Effector CD8-positive, alpha-beta T cell (primary cell): Measurements from ENCODE around the gene GALNS.
A peak's percentile ranks its signal among the peaks of the same experiment; 100 is the strongest.

ENCODE experiments used
- DNase-seq: peaks from one replicate; lab custom pipeline; 2025; lab: John Stamatoyannopoulos, UW

GALNS gene

DNA sequence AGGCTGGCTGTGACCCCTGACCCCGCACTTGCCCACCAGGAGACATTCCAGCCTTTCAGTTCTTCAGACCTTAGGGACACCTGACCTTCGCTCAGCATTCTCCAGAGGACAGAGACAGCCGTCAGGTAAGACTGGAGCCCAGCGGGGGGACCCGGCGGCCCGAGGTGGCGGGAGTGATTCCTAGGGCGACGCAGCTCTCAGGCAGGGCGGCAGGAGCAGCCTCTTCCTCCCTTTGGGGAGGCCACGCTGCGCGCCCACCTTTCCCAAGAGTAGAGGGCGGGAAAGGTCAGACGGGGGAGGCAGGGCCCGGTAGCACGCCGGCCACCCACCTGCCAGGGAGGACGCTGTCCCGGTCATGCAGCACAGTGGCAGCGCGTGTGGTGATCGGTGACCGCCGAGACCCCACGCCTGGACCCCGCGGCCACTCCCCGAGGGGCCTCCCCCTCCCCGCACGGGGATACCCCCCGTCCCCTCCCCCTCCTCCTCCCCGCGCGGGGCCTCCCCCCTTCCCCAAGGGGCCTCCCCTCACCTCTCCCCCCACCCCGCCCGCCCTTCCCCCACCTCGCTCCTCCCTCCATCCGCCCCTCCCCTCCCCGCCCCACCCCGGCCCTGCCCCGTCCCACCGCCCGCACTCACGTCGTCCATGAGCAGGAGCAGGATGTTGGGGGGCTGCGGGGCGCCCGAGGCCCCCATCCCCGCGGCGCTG is 472 bp downstream of the GALNS start:
- peak; percentile 29 for DNase-seq

DNA sequence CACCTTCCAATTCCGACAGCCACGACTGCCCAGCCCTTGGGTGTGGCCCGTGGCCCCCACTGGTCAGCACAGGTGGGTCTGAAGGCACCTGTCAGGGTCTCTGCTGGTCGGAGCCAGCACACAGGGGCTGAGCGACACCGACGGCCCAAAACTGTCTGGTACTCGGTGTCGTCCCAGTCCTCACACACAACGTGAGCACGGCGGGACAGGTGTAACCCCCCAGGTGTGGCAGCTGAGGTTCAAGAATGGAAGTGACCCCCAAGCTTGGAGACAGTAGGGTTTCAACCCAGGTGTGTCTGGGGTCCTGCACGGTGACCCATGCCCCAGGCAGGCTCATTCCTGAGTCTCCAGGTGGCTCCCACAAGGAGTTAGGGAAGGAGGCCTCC is 1.0 kb downstream of the GALNS start:
- DNase-seq, result peak; percentile 4

DNA sequence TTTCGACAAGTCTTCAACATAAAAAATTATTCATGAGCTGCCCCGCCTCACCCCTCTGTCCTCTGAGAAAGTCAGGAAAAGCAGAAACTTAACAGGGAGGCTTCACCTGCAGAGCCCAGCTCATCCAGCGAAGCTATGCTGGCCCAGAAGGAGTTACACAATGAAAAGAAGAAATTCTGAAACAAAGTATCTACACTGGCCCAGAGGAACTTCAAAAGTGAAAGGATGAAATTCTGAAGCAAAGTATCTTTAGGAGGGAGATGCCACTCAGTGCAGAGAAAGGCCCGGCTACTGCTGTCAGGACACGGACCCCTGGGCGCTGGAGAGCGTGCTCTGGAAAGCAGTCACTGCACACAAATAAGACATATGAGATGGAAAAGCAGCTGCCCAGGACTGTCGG is 1.6 kb downstream of the GALNS start:
- DNase-seq, result no peak

DNA sequence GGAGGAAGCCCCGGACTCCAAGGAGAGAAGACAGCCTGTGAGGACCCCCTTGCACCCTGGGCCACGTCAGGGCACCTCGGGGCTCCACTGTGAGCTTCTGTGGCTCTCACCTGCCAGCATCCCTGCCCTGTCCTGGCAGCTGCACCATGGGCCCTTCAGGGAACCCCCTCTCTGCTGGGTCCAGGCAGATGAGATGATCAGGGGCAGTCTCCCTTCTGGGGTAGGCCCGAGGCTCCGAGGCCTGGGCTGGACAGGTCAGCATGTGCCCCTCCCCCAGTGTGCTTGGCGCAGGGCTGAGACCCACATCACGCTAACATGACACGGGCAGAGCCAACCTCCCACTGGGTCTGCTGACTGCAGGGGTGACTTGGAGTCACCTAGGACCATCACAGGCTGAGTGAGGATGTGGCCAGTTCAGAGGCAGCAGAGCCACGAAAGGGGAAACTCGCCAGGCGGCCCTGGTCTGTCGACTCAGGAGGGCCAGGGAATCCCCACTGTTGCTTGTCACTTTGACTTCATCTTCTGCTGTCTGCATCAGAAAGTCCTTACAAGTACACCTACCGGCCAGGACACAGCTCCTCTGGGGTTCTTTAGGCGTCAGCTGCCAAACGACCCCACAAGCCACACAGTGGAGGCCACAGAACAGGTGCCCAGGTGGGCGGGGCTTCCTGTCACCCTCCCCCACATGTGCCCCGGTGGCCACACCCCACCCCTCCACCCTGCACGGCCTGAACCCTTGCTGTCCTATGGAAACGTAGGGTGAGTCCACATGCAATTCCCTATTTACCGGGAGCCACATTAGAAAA is 2.2 kb downstream of the GALNS start:
- DNase-seq, result peak; percentile 29

DNA sequence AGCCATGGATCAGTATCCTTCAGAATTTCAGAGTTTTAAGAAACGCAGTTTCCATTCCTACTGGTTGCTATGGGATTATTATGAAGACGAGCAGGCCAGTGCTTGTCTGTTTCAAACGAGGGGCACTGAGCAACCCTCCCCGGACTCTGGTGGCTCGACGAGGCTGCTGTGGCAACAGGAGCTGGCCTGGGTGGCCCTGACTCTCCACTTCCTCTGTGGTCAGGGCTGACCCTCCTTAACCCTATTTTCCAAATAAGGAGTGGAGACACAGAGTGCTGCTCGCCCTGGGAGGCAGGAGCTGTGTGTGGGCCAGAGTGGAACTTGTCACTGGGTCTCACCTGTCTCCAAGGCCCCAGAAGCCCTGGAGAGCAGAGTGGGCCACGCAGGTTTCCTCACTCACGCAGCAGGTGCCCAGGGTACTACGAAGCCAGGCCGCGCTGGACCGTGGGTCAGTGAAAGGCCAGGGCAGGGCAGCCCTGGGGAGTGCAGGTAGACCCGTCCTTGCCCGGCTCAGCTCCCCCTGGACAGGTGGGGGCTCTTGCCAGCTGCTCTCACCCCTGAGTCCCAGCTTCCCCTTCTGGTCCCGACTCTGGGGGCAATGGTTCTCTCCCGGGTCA is 3.3 kb downstream of the GALNS start:
- DNase-seq, result no peak

DNA sequence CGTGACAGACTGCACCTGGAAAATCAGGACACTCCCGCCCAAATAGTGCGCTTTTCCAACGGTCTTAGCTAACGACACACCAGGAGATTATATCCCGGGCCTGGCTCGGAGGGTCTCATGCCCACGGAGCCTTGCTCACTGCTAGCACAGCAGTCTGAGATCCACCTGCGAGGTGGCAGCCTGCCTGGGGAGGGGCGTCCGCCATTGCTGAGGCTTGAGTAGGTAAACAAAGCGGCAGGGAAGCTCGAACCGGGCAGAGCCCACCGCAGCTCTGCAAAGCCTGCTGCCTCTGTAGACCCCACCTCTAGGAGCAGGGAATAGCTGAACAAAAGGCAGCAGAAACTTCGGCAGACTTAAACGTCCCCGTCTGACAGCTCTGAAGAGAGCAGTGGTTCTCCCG is 5.1 kb downstream of the GALNS start:
- no peak for DNase-seq

DNA sequence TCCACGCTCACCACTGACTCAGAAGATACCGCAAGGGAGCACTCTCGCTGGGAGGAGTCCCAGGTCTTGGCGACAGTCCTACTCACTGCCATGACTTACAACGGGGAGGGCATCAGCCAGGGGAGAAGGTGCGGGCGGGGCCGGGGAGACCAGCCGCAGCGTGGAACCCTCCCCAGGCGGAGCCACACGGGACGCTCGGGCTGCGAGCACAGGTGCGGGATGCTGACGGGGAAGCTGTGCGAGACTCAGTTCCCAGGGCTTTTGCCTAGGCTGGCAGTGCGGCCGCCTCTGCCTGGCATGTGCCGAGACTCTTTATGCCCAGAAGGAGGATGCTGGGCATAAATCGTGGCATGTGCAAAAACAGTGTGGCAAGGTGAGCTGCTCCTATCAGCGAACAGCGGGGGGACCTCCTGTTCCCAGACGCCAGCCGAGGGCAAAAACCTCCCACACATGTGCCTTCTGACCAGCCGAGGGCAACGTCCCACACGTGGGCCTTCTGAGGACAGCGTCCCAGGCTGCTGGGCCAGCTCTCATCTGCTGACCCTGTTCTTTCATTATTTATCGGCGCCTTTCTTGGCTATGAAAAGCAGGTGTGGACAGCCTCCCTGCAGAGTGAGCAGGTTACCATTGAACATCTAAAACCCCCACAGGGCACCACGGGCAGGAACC is 6.1 kb downstream of the GALNS start:
- no peak for DNase-seq

DNA sequence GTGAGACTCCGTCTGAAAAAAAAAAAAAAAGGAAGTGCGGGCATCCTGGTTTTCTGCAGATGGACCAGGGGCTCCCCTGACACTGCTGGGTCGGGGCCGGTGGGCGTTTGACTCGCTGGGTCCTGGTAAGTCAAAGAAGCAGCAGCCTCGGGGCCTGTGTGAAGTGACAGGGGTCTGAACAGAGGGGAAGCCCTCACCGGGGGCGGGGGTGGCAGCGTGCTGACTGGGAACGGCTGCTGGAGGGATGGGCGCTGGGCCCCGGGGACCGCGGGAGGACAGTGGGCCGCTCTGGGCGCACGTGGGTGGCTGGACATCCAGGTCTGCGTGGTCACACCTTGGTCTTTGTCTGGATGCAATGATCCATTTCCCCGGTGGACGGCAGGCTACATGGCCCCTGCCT is 8.2 kb downstream of the GALNS start:
- DNase-seq, result no peak

DNA sequence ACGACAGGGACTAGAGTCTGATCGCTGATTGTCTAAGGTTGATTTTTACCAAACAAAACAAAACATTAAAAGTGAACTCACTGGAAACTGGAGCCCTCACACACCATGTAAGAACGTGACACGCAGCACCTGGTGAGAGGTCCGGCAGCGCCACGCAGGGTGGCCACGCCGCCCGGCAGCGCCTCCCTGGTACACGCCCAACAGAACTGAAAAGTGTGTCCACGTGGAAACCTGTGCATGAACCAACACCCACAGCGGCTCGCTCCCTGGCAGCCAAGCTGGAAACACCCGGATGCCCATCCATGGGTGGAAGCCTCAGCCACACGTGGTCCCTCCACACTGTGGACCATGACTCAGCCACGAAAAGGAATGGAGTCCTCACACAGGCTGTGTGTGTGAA is 9.1 kb downstream of the GALNS start:
- DNase-seq, result no peak

DNA sequence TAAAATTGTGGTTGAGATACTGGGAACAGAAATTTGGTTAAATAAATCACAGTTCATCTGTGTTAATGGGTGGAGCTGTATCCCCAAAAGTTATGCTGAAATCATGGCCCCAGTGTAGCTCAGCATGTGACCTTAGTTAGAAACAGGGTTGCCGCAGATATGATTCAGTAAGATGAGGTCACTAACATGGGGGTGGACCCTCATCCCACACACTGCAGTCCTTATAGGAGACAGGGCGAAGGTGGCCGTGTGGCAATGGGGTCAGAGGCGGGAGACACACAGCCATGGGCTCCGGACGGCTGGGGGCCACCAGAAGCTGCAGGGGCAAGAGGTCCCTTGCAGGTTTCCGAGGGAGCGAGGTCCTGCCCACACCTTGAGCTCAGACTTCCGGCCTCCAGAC is 10.7 kb downstream of the GALNS start:
- no peak for DNase-seq

DNA sequence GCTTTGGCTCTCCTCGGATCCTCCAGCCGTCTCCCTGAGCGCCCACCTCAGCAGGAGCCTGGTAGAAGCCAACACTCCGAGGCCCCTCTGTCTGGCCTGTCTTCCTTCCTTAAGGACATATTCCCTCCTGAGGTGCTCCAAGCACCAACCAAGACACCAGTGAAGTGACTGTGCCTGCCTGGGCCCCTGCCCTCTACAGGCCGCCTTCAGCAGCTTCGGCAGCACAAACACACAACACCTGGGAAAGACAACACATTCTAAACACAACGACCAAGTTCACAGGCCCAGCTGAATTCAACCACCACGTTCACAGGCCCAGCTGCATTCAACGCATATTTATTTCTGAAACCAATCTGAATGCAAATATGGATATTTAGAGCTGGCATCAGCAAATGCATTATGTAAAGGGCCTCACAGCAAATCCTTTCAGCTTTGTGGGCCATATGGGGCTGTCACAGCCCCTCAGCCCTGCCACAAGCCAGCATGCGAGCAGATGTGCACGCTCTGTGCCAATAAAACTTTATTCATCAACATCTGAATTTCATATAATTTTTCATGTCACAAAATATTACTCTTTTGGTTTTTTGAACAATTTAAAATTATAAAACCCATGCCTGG is 12.2 kb downstream of the GALNS start:
- DNase-seq, result no peak

DNA sequence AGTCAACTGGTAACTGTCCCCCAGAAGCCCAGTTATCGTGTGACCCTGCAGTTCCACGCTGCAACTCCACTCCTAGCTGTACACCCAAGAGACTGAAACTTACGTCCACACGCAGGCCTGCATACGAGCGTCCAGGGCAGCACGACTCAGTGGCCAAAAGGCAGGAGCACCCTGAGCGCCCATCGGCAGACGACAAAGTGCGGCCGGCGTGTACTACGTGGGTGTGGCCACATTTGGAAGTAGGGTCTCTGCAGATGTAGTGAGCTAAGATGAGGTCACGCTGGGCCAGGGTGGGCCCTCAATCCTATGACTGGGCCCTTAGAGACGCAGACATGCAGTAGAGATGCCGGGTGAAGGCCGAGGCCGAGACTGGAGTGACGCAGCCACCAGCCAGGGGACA is 13.5 kb downstream of the GALNS start:
- no peak for DNase-seq

DNA sequence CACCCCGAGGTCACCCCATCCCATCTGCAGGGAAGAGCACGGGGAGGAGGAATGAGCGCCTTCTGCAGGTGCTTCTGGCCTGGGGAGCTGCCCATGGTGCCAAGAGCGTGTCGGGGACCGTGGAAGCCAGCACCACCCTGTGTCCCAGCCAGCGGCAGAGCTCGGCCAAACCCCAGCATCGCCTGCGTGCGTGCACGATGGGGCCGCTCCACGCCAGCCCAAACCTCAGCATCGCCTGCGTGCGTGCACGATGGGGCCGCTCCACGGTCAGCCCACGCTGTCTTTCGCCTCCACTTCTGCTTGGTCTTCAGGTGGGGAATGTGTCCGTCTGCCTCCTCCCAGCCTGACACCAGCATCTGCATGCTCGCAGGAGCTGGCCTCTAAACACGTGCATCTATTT is 13.9 kb downstream of the GALNS start:
- DNase-seq, result no peak

DNA sequence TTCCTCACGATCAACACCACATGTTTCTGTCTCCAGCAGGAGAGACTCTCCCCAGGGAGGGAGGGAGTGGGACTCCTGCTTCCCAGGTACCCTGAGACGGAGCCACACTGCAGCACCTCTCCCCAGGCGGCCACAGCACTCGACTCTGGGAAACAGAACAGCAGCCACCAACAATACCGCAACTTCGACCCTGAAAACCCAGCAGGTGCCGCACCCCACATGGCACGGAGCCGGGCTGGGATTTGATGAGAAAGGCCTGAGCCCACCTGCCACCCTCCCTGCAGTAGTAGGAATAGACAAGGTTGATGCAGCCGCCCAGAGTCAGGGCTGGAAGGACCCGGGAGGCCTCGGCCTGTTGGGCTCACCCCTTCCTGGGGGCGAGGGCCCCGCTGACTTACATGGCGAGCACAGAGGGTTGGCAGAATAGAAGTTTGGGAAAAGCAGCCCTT is 14.4 kb downstream of the GALNS start:
- DNase-seq, result no peak

DNA sequence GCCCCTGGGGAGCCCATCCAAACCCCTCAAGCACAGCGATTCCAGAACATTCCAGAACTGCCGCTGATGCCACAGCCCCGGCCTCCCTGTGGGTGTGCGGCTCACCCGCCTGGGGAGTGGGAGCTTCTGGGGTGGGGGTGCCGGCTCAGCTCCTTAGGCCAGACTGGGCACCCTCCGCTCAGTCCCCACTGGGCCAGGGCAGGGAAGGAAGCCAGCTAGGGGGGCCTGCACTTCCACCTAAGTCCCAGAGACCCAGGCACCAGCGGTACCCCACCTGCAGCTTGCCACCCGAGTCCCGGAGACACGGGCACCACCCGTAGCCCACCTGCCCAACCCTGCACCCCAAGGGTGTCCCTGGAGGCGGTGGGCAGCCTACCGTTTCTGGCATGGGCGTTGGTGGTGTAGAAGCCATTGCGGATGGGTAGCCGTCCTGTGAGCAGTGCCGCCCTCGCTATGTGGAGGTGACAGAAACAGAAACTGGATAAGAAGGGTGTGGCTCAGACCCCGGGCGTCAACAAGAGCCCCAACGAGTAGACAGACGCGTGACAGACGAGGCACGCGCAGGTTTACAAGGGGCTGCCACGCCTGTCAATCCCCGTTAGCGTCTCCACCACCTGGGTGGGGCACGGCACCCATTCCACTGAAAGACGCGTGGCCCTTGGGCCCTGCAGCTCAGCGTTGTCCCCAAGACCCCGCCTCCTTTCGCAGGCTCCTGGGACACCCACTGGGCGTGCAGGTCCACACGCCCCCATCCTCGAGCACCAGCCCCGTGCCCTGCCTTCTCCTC is 15.0 kb downstream of the GALNS start:
- DNase-seq, result no peak

DNA sequence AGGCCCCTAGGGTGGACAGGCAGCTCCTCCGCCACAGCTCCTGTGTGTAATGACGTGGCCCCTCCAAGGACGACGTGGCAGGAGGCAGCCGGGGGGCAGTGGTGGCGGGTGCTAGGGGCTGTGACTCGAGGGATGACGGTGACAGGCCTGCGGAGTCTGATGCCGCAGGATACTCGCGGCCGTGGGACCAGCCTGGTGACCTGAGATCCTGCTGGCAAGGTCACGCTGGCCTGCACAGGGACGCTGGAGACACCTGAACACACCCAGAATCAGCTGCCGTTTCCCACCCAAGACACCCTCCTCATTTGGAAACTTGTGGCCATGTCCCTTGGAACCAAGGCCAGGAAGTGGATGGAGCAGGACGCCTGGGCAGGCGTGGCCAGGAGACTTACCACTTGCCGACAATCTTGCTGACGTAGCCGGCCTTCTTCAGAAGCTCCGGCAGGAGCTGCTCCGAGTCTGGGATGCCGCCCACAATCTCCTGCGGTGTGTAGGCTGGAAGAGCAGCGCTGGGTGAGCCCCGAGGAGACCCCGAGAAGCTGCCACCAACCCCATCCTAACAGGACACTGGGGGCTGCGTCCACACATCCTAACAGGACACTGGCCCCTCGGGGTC is 16.0 kb downstream of the GALNS start:
- no peak for DNase-seq

DNA sequence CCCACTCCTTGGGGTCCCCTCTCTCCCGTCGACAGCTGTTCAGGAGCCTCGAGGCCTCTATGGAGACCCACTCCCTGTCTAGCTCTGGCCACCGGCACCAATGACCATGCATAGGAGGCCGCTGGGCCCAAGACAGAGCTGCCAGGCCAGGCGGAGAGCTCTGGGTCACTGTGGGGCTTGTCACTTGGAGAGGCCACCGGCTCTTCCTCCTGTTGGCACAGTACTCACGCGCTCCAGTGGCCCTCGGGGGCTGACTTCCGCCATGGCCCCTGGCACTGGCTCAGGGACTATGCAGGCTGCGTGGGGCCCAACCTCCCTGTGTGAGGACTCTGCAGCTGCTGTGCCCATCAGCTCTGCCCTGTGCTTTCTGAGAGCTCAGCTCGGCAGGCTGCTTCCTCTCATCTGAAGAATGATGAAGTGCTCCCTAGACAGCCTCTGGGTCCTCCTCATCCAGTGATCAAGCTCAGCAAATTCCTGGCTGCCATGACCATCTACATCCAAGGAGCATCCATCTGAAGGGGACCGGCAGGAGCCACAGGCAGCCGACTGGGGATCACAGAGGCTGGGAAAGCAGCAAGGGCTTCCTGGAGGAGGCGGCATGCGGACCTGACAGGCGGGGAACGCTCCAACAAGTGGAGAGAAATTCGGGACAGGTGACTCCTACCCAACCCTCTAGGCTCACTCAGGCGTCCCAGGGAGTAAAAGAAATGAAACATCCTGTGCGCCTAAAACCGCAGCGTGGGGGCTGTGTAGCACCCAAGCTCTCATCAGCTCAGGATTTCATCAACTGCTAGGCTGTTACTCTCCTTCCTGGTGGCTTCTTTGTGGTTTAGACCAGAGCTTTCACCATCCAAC is 16.8 kb downstream of the GALNS start:
- DNase-seq, result no peak

DNA sequence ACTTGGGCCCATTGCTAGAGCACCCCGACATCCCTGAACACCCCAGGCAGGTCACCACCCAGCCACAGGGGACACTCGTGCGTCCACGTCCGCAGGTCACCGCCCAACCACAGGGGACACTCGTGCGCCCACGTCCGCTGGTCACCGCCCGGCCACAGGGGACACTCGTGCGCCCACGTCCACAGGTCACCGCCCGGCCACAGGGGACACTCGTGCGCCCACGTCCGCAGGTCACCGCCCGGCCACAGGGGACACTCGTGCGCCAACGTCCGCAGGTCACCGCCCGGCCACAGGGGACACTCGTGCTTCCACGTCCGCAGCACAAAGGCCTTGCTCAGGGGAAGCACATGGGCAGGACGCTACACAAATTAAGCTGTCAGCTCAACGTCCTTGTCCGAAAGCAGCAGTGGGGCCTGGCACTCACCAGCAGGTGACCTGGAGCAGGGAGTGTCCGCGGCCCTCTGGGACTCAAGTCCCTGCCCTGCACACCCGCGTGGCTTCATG is 17.7 kb downstream of the GALNS start:
- no peak for DNase-seq

DNA sequence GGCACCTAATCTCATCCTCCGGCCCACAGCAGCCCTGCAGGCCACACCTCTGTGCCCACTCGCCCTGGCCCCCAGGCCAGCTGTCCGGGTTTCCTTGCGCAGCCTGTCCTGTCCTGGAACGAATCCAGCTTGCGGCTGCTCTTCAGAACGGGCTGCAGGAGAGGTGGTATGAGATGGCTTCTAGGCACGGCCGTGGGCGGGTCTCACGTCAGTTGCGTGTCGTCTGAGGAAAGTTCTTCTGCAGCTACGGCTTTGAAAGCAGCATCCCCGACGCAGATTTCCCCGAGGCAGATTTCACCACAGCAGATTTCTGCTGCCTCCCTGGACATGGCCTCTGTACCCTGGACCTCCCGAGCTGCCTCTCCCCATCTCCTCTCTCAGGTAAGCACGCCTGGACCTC is 18.2 kb downstream of the GALNS start:
- no peak for DNase-seq

DNA sequence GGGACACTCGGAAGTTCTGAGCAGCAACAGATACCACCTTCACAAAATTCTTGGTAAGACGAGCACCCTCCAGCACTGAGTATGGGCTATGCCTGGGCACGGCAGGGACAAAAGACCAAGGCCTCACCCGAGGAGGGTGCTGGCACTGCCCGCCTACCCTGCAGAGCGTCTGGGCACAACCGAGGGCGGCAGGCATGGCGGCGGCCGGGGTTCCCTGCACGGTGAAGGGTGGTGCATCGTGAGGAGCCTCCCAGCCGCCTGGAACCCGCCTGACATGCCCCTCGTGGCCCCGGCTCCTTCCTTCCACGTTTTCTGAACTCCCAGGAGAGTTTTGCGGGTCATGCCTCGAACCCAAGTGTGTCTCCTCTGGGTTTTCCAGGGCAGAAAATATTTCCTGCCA is 18.9 kb downstream of the GALNS start:
- DNase-seq, result no peak
